Measurements from ENCODE around the gene MEGF8.

DNA sequence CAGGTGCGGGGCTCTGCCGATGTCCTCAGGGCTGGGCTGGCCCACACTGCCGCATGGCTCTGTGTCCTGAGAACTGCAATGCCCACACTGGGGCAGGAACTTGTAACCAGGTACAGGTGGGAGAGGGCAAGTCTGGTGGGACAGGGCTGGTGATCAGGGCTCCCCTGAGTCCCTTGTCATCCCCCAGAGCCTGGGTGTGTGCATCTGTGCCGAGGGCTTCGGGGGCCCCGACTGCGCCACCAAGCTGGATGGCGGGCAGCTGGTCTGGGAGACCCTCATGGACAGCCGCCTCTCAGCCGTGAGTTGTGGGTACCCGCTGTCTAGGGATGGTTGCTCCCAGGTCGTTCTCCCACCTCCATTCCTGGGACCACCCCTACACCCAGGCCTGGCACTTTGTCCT, 30.5 kb downstream of the MEGF8 start:
- TF ChIP-seq, protein P1, sequence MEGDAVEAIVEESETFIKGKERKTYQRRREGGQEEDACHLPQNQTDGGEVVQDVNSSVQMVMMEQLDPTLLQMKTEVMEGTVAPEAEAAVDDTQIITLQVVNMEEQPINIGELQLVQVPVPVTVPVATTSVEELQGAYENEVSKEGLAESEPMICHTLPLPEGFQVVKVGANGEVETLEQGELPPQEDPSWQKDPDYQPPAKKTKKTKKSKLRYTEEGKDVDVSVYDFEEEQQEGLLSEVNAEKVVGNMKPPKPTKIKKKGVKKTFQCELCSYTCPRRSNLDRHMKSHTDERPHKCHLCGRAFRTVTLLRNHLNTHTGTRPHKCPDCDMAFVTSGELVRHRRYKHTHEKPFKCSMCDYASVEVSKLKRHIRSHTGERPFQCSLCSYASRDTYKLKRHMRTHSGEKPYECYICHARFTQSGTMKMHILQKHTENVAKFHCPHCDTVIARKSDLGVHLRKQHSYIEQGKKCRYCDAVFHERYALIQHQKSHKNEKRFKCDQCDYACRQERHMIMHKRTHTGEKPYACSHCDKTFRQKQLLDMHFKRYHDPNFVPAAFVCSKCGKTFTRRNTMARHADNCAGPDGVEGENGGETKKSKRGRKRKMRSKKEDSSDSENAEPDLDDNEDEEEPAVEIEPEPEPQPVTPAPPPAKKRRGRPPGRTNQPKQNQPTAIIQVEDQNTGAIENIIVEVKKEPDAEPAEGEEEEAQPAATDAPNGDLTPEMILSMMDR (IDR thresholded peaks at IDR 0.05): no peak
- TF ChIP-seq POLR2AphosphoS5 (IDR thresholded peaks at IDR 0.05): no peak
- no peak for TF ChIP-seq POLR2A (IDR thresholded peaks at IDR 0.05)

All from breast epithelium (tissue), 3 donors.